K562 (cell line): Measurements from ENCODE around the gene SMIM3. TPM values are rescaled to one million over a fixed set of nuclear protein-coding genes. Genes with fewer than 3 reads are reported as not detected.
A peak's percentile ranks its signal among the peaks of the same experiment; 100 is the strongest.

Experiments used
- FOSL1 ChIP-seq: fragments of 200-800 bp; sonication (Bioruptor generic); conservative IDR thresholded peaks from 2 replicates; pipeline ENCODE4 v1.6.1; 2016; ENCODE audit warnings: missing genetic modification characterization, missing compliant biosample characterization
- HDAC6 ChIP-seq: IDR thresholded peaks from 2 replicates; pipeline ENCODE4 v1.6.1; 2012; ENCODE audit warnings: low read depth, mild to moderate bottlenecking, control low read depth, inconsistent platforms, low read length, moderate library complexity
- HNRNPLL ChIP-seq: fragments of 200-400 bp; formaldehyde crosslinking; IDR thresholded peaks from 2 replicates; pipeline ENCODE4 v1.6.1; 2017; ENCODE audit warnings: low read length, low read depth, mild to moderate bottlenecking; ENCODE audit not compliant: poor library complexity, severe bottlenecking
- JUND ChIP-seq, 2 experiments: IDR thresholded peaks; 2 replicates in 1 of 2; 3 replicates in 1 of 2; pipeline ENCODE4 v1.6.1; 2011; ENCODE audit warnings: borderline replicate concordance in 2 of 2, low read depth in 2 of 2, low read length in 2 of 2, improper control_type of control experiment in 1 of 2, missing biosample characterization in 1 of 2, missing genetic modification characterization in 1 of 2, missing genetic modification reagents in 1 of 2
- MEF2D ChIP-seq: conservative IDR thresholded peaks from 2 replicates; pipeline ENCODE4 v1.6.1; 2016; ENCODE audit warnings: low read depth, missing genetic modification characterization, missing compliant biosample characterization
- MIER1 ChIP-seq: fragments of 450-650 bp; IDR thresholded peaks from 2 replicates; pipeline ENCODE4 v1.6.1; 2016; ENCODE audit warnings: antibody characterized with exemption, mild to moderate bottlenecking, low read depth
- POLR3A ChIP-seq: IDR thresholded peaks from 2 replicates; pipeline ENCODE4 v1.6.1; 2011; ENCODE audit warnings: borderline replicate concordance, mild to moderate bottlenecking, moderate library complexity; ENCODE audit not compliant: insufficient read length, insufficient read depth; ENCODE audit errors: extremely low read depth
- RBM22 ChIP-seq: fragments of 200-400 bp; formaldehyde crosslinking; IDR thresholded peaks from 2 replicates; pipeline ENCODE4 v1.6.1; 2018; ENCODE audit warnings: low read length, low read depth; ENCODE audit not compliant: poor library complexity, severe bottlenecking
- RBM25 ChIP-seq: fragments of 200-400 bp; formaldehyde crosslinking; IDR thresholded peaks from 2 replicates; pipeline ENCODE4 v1.6.1; 2018; ENCODE audit warnings: low read length, low read depth, moderate library complexity; ENCODE audit not compliant: severe bottlenecking
- RHOXF2B ChIP-seq: fragments of 250-450 bp; sonication (Bioruptor Pico); conservative IDR thresholded peaks from 2 replicates; pipeline ENCODE4 v1.5.1; 2021
- RNF2 ChIP-seq: sonication (generic); IDR thresholded peaks from 2 replicates; pipeline ENCODE4 v1.6.1; 2016
- SMAD3 ChIP-seq: fragments of 450-650 bp; formaldehyde crosslinking; conservative IDR thresholded peaks from 2 replicates; pipeline ENCODE4 v1.4.0; 2020; ENCODE audit warnings: mild to moderate bottlenecking
- SRF ChIP-seq, 2 experiments: fragments of 250-450, 450-650 bp in 1 of 2; sonication (Bioruptor Pico) in 1 of 2; sonication (generic) in 1 of 2; formaldehyde crosslinking; IDR thresholded peaks; 2 replicates each; pipeline versions ENCODE4 v1.5.0 to v1.5.1; 2020 to 2022; ENCODE audit warnings: mild to moderate bottlenecking in 1 of 2, missing genetic modification reagents in 1 of 2
- TAL1 ChIP-seq: fragments of 450-650 bp; IDR thresholded peaks from 2 replicates; pipeline ENCODE4 v1.6.1; 2016; ENCODE audit warnings: mild to moderate bottlenecking
- TEAD1 ChIP-seq, 2 experiments: fragments of 450-650 bp in 1 of 2; sonication (generic) in 1 of 2; formaldehyde crosslinking; IDR thresholded peaks; 2 replicates each; pipeline versions ENCODE4 v1.4.0 to v1.8.0; 2020 to 2022; ENCODE audit warnings: mild to moderate bottlenecking in 2 of 2, missing genetic modification reagents in 1 of 2
- ZFPM2 ChIP-seq: fragments of 250-450 bp; sonication (Bioruptor Pico); IDR thresholded peaks from 2 replicates; pipeline ENCODE4 v1.5.1; 2022; ENCODE audit warnings: mild to moderate bottlenecking
- ZNF324 ChIP-seq: fragments of 250-450 bp; sonication (Bioruptor Pico); IDR thresholded peaks from 2 replicates; pipeline ENCODE4 v1.4.0; 2020; ENCODE audit warnings: mild to moderate bottlenecking
- ZNF551 ChIP-seq: fragments of 250-450 bp; sonication (Bioruptor Pico); IDR thresholded peaks from 2 replicates; pipeline ENCODE4 v1.5.0; 2021; ENCODE audit warnings: mild to moderate bottlenecking, moderate library complexity
- ZNF707 ChIP-seq: fragments of 250-450 bp; sonication (Bioruptor Pico); conservative IDR thresholded peaks from 2 replicates; pipeline ENCODE4 v1.8.0; 2022; ENCODE audit warnings: inconsistent platforms, mild to moderate bottlenecking, moderate library complexity
- ZNF77 ChIP-seq: fragments of 250-450 bp; sonication (Bioruptor Pico); IDR thresholded peaks from 2 replicates; pipeline ENCODE4 v1.5.0; 2020
- polyA plus RNA-seq, 8 experiments: library from polyadenylated mRNA; depleted of rRNA in 4 of 8; stranded (reverse) in 5 of 8; unstranded in 3 of 8; fragments of >200 nt; fragmentation: Nextera tagmentation in 2 of 8; fragmentation: Illumina TruSeq in 1 of 8; extraction: Ambion mirVana in 2 of 8; extraction: Trizol in 1 of 8; gene quantifications; 2 replicates each; pipeline versions ENCODE4 v1.2.1 to v1.2.3, GENCODE V29; 2011 to 2014; ENCODE audit warnings: inconsistent platforms in 1 of 8, missing spikeins in 1 of 8
- total RNA-seq, 7 experiments: library from RNA; depleted of rRNA in 6 of 7; stranded (reverse); fragments of >200 nt in 6 of 7; fragmentation: Illumina TruSeq in 2 of 7; extraction: Trizol in 2 of 7; gene quantifications; 2 replicates each; pipeline versions ENCODE4 v1.2.1 to v1.2.3, GENCODE V29; 2011 to 2021; ENCODE audit warnings: low replicate concordance in 1 of 7
- TF ChIP-seq, protein P1 (sequence below), 3 experiments: fragments of 200-800 bp in 1 of 3; fragments of 250-450 bp in 1 of 3; fragments of 450-650 bp in 1 of 3; sonication (Bioruptor Pico) in 1 of 3; sonication (Bioruptor generic) in 1 of 3; formaldehyde crosslinking in 1 of 3; IDR thresholded peaks; 2 replicates each; pipeline versions ENCODE4 v1.6.1 to v1.8.0; 2016 to 2022; ENCODE audit warnings: mild to moderate bottlenecking in 2 of 3, missing genetic modification characterization in 2 of 3, missing compliant biosample characterization in 1 of 3, moderate library complexity in 1 of 3
- TF ChIP-seq, protein P2 (sequence below): fragments of 450-650 bp; formaldehyde crosslinking; IDR thresholded peaks from 2 replicates; pipeline ENCODE4 v1.4.0; 2020; ENCODE audit warnings: mild to moderate bottlenecking
- TF ChIP-seq, protein P3 (sequence below), 2 experiments: IDR thresholded peaks; 2 replicates each; pipeline ENCODE4 v1.6.1; 2012; ENCODE audit warnings: improper control_type of control experiment in 2 of 2, low read depth in 2 of 2, low read length in 2 of 2, borderline replicate concordance in 1 of 2

Gene SMIM3
- total and polyA plus RNA-seq, 9 of the 15 experiments (the other 6 are each of a cell fraction or from before 2014, with no cell fraction given), result 4.1 to 27.7 (median 13.6) TPM

DNA sequence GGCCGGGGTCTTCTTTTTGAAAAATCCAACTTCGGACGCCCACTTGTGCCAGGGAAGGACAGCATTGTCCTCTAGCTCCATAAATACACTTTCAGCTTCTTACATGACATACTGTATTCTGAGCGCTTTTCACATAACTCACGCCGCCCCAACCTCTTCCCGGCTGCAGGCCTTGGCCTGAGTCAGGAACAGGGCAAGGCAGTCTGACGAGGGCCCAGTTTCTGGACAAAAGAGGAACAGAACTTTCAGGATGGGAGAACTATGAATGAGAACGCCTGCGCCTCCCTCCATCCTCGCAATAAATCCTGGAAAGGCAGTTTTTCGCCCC lies 20.4 kb upstream of the SMIM3 start (continued):
- TF ChIP-seq, protein P1, sequence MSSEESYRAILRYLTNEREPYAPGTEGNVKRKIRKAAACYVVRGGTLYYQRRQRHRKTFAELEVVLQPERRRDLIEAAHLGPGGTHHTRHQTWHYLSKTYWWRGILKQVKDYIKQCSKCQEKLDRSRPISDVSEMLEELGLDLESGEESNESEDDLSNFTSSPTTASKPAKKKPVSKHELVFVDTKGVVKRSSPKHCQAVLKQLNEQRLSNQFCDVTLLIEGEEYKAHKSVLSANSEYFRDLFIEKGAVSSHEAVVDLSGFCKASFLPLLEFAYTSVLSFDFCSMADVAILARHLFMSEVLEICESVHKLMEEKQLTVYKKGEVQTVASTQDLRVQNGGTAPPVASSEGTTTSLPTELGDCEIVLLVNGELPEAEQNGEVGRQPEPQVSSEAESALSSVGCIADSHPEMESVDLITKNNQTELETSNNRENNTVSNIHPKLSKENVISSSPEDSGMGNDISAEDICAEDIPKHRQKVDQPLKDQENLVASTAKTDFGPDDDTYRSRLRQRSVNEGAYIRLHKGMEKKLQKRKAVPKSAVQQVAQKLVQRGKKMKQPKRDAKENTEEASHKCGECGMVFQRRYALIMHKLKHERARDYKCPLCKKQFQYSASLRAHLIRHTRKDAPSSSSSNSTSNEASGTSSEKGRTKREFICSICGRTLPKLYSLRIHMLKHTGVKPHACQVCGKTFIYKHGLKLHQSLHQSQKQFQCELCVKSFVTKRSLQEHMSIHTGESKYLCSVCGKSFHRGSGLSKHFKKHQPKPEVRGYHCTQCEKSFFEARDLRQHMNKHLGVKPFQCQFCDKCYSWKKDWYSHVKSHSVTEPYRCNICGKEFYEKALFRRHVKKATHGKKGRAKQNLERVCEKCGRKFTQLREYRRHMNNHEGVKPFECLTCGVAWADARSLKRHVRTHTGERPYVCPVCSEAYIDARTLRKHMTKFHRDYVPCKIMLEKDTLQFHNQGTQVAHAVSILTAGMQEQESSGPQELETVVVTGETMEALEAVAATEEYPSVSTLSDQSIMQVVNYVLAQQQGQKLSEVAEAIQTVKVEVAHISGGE (CRISPR knock-in tag; IDR thresholded peaks at IDR 0.05), result no peak
- TF ChIP-seq ZNF77 (CRISPR knock-in tag), result no peak
- no peak for TF ChIP-seq POLR3A
- no peak for TF ChIP-seq RBM22
- no peak for TF ChIP-seq HDAC6
- TF ChIP-seq HNRNPLL, result no peak
- no peak for TF ChIP-seq MEF2D (tag)
- TF ChIP-seq TAL1, result no peak
- TF ChIP-seq MIER1, result no peak
- no peak for TF ChIP-seq RBM25
- TF ChIP-seq ZFPM2 (CRISPR knock-in tag), result no peak
- TF ChIP-seq ZNF551 (CRISPR knock-in tag), result no peak
- no peak for TF ChIP-seq RNF2
- TF ChIP-seq SMAD3, result no peak
- TF ChIP-seq, protein P2, sequence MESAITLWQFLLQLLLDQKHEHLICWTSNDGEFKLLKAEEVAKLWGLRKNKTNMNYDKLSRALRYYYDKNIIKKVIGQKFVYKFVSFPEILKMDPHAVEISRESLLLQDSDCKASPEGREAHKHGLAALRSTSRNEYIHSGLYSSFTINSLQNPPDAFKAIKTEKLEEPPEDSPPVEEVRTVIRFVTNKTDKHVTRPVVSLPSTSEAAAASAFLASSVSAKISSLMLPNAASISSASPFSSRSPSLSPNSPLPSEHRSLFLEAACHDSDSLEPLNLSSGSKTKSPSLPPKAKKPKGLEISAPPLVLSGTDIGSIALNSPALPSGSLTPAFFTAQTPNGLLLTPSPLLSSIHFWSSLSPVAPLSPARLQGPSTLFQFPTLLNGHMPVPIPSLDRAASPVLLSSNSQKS (CRISPR knock-in tag), result no peak
- TF ChIP-seq SRF (CRISPR knock-in tag; IDR thresholded peaks at IDR 0.05), result peak in 1 of 2 experiments; percentile 17; a peak in 1 of 4 replicates
- no peak for TF ChIP-seq RHOXF2B
- TF ChIP-seq, protein P3, sequence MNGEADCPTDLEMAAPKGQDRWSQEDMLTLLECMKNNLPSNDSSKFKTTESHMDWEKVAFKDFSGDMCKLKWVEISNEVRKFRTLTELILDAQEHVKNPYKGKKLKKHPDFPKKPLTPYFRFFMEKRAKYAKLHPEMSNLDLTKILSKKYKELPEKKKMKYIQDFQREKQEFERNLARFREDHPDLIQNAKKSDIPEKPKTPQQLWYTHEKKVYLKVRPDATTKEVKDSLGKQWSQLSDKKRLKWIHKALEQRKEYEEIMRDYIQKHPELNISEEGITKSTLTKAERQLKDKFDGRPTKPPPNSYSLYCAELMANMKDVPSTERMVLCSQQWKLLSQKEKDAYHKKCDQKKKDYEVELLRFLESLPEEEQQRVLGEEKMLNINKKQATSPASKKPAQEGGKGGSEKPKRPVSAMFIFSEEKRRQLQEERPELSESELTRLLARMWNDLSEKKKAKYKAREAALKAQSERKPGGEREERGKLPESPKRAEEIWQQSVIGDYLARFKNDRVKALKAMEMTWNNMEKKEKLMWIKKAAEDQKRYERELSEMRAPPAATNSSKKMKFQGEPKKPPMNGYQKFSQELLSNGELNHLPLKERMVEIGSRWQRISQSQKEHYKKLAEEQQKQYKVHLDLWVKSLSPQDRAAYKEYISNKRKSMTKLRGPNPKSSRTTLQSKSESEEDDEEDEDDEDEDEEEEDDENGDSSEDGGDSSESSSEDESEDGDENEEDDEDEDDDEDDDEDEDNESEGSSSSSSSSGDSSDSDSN (IDR thresholded peaks at IDR 0.05; ENCODE audit: borderline replicate concordance in 1 of 2, low read depth in 2 of 2, low read length in 2 of 2), result 0 out of 4 replicates have a peak, but pooled peaks of 1 of the 2 experiments have one; percentile 44
- no peak for TF ChIP-seq FOSL1 (tag)
- TF ChIP-seq ZNF707, result no peak; the same call in 1 of the 2 replicates
- 0 out of 2 replicates have a peak, but pooled peaks have one; percentile 10 for TF ChIP-seq ZNF324
- no peak for TF ChIP-seq JUND (IDR thresholded peaks at IDR 0.05; ENCODE audit: borderline replicate concordance, low read depth, low read length)
- no peak for TF ChIP-seq JUND (tag; IDR thresholded peaks at IDR 0.05; ENCODE audit: borderline replicate concordance, low read depth, low read length)
- TF ChIP-seq TEAD1 (CRISPR knock-in tag; IDR thresholded peaks at IDR 0.05), result no peak
